H9 (cell line): ENCODE data around the gene GPRC5D. TPM values are rescaled to one million over a fixed set of nuclear protein-coding genes. Genes with fewer than 3 reads are reported as not detected.

ENCODE experiments used
- DNase-seq: peaks from one replicate; pipeline ENCODE4 v3.0.0-alpha.2; 2017
- H2AFZ ChIP-seq: one replicate; pipeline ENCODE4 v1.6.1; 2013; ENCODE audit warnings: mild to moderate bottlenecking, low read length, control low read depth, moderate library complexity
- H2AK5ac ChIP-seq: 2 replicates; pipeline ENCODE4 v1.6.1; 2013; ENCODE audit warnings: low read length, control low read depth, mixed read lengths; ENCODE audit not compliant: insufficient read length
- H2BK120ac ChIP-seq: one replicate; pipeline ENCODE4 v1.6.1; 2013; ENCODE audit warnings: low read depth, mild to moderate bottlenecking, low read length, control low read depth, inconsistent platforms; ENCODE audit not compliant: poor library complexity, severe bottlenecking
- H2BK12ac ChIP-seq: 2 replicates; pipeline ENCODE4 v1.6.1; 2013; ENCODE audit warnings: low read length, control low read depth, mixed read lengths, low read depth; ENCODE audit not compliant: insufficient read length
- H2BK15ac ChIP-seq: 2 replicates; pipeline ENCODE4 v1.6.1; 2013; ENCODE audit warnings: low read depth, low read length, control low read depth
- H2BK20ac ChIP-seq: one replicate; pipeline ENCODE4 v1.6.1; 2013; ENCODE audit warnings: low read depth, mild to moderate bottlenecking, low read length, control low read depth, inconsistent platforms; ENCODE audit not compliant: poor library complexity, severe bottlenecking
- H2BK5ac ChIP-seq: 2 replicates; pipeline ENCODE4 v1.6.1; 2013; ENCODE audit warnings: low read length, control low read depth, mixed read lengths; ENCODE audit not compliant: insufficient read length
- H3K14ac ChIP-seq: 2 replicates; pipeline ENCODE4 v1.6.1; 2013; ENCODE audit warnings: low read length, control low read depth; ENCODE audit not compliant: insufficient read depth
- H3K18ac ChIP-seq: 2 replicates; pipeline ENCODE4 v1.6.1; 2013; ENCODE audit warnings: low read depth, mild to moderate bottlenecking, mixed read lengths, low read length, control low read depth; ENCODE audit not compliant: insufficient read length
- H3K23ac ChIP-seq: 2 replicates; pipeline ENCODE4 v1.6.1; 2013; ENCODE audit warnings: low read length, control low read depth, mixed read lengths, low read depth; ENCODE audit not compliant: insufficient read length
- H3K23me2 ChIP-seq: 2 replicates; pipeline ENCODE4 v1.6.1; 2013; ENCODE audit warnings: low read depth, mild to moderate bottlenecking, mixed read lengths, low read length, control low read depth; ENCODE audit not compliant: insufficient read length, poor library complexity, severe bottlenecking
- H3K27ac ChIP-seq: 2 replicates; pipeline ENCODE4 v1.5.1; 2013; ENCODE audit warnings: low read length, control low read depth, mixed read lengths, low read depth; ENCODE audit not compliant: insufficient read length
- H3K27me3 ChIP-seq: 2 replicates; pipeline ENCODE4 v1.6.1; 2013; ENCODE audit warnings: low read length, control low read depth, inconsistent platforms; ENCODE audit not compliant: insufficient read depth
- H3K4ac ChIP-seq: 2 replicates; pipeline ENCODE4 v1.6.1; 2013; ENCODE audit warnings: low read depth, mild to moderate bottlenecking, control low read depth, inconsistent platforms, low read length, moderate library complexity
- H3K4me1 ChIP-seq: 2 replicates; pipeline ENCODE4 v1.6.1; 2013; ENCODE audit warnings: low read length, control low read depth, inconsistent platforms; ENCODE audit not compliant: insufficient read depth
- H3K4me2 ChIP-seq: 2 replicates; pipeline ENCODE4 v1.6.1; 2013; ENCODE audit warnings: low read length, control low read depth, mixed read lengths; ENCODE audit not compliant: insufficient read length, insufficient read depth
- H3K56ac ChIP-seq: 2 replicates; pipeline ENCODE4 v1.6.1; 2013; ENCODE audit warnings: low read depth, mild to moderate bottlenecking, mixed read lengths, low read length, control low read depth; ENCODE audit not compliant: insufficient read length
- H3K79me1 ChIP-seq: 2 replicates; pipeline ENCODE4 v1.6.1; 2013; ENCODE audit warnings: low read depth, mild to moderate bottlenecking, moderate library complexity, low read length, control low read depth, inconsistent platforms; ENCODE audit not compliant: insufficient read depth, poor library complexity, severe bottlenecking
- H3K79me2 ChIP-seq: 2 replicates; pipeline ENCODE4 v1.6.1; 2013; ENCODE audit warnings: low read length, control low read depth, inconsistent platforms; ENCODE audit not compliant: insufficient read depth
- H3K9ac ChIP-seq: 2 replicates; pipeline ENCODE4 v1.6.1; 2013; ENCODE audit warnings: low read length, control low read depth, mixed read lengths; ENCODE audit not compliant: insufficient read length; ENCODE audit errors: extremely low read depth
- H3K9me3 ChIP-seq: one replicate; pipeline ENCODE4 v1.6.1; 2013; ENCODE audit warnings: low read depth, low read length, inconsistent platforms; ENCODE audit not compliant: control insufficient read depth
- H3T11ph ChIP-seq: one replicate; pipeline ENCODE4 v1.6.1; 2013; ENCODE audit warnings: mild to moderate bottlenecking, low read length, control low read depth, inconsistent platforms
- H4K20me1 ChIP-seq: one replicate; pipeline ENCODE4 v1.6.1; 2013; ENCODE audit not compliant: control insufficient read depth, insufficient read length, insufficient read depth
- H4K5ac ChIP-seq: 2 replicates; pipeline ENCODE4 v1.6.1; 2013; ENCODE audit warnings: low read depth, mild to moderate bottlenecking, mixed read lengths, low read length, control low read depth; ENCODE audit not compliant: insufficient read length
- H4K8ac ChIP-seq: replicated peaks from 2 replicates; pipeline ENCODE4 v1.6.1; 2013; ENCODE audit warnings: low read length, control low read depth, mixed read lengths, low read depth; ENCODE audit not compliant: insufficient read length
- H4K91ac ChIP-seq: 2 replicates; pipeline ENCODE4 v1.6.1; 2013; ENCODE audit warnings: low read depth, mild to moderate bottlenecking, moderate library complexity, mixed read lengths, low read length, control low read depth; ENCODE audit not compliant: insufficient read length
- H3K27ac Mint-ChIP-seq, 3 experiments: 2 replicates in 2 of 3; 3 replicates in 1 of 3; pipeline ENCODE4 v1.8.0; 2020 to 2021; ENCODE audit warnings: mixed read lengths in 3 of 3, mild to moderate bottlenecking in 1 of 3, moderate library complexity in 1 of 3
- H3K27me3 Mint-ChIP-seq: 2 replicates; pipeline ENCODE4 v1.8.0; 2021; ENCODE audit warnings: low read depth, mild to moderate bottlenecking, moderate library complexity, mixed read lengths
- H3K36me3 Mint-ChIP-seq, 3 experiments: 2 replicates in 2 of 3; 3 replicates in 1 of 3; pipeline ENCODE4 v1.8.0; 2020 to 2021; ENCODE audit warnings: low read depth in 3 of 3, mixed read lengths in 3 of 3; ENCODE audit not compliant: insufficient read depth in 1 of 3
- H3K4me1 Mint-ChIP-seq, 2 experiments: 2 replicates each; pipeline ENCODE4 v1.8.0; 2020; ENCODE audit warnings: mixed read lengths in 2 of 2
- H3K4me3 Mint-ChIP-seq, 2 experiments: 2 replicates in 1 of 2; 3 replicates in 1 of 2; pipeline ENCODE4 v1.8.0; 2020 to 2021; ENCODE audit warnings: mild to moderate bottlenecking in 2 of 2, mixed read lengths in 2 of 2, moderate library complexity in 1 of 2
- H3K9me3 Mint-ChIP-seq, 2 experiments: 2 replicates in 1 of 2; 3 replicates in 1 of 2; pipeline ENCODE4 v1.8.0; 2020; ENCODE audit warnings: mild to moderate bottlenecking in 2 of 2, mixed read lengths in 2 of 2, moderate library complexity in 1 of 2
- CTCF ChIP-seq: fragments of 200-600 bp; sonication (generic); conservative IDR thresholded peaks from 3 replicates; pipeline ENCODE4 v1.8.0; 2021; ENCODE audit warnings: antibody characterized with exemption, mild to moderate bottlenecking
- WGBS: extraction: QIAGEN DNeasy Blood & Tissue Kit; methylation state at CpG from one replicate; pipeline ENCODE4 v1.1.7; 2013; ENCODE audit warnings: missing lambda C conversion rate, low lambda C conversion rate, mixed read lengths; ENCODE audit not compliant: insufficient read length; ENCODE audit errors: extremely low coverage; 5-methylcytosine and 5-hydroxymethylcytosine counted together
- total RNA-seq: library from RNA; stranded (reverse); gene quantifications from 2 replicates; pipeline ENCODE4 v1.2.1, GENCODE V29; 2021

GPRC5D gene
- total RNA-seq, 1 experiment from 2014 or later, result not detected

- no peak overlapping the region for H3K27ac Mint-ChIP-seq
- no peak overlapping the region for H2BK120ac ChIP-seq
- H2AFZ ChIP-seq, result no peak overlapping the region
- peaks cover 6% of the 10 kb centered on the region in 2 experiments; a peak in 4 of 5 replicates for H3K9me3 Mint-ChIP-seq
- H3K4me1 Mint-ChIP-seq, result peaks cover 2 to 8% of the 10 kb centered on the region in 2 experiments; a peak in 2 of 4 replicates
- no peak overlapping the region for H3K4ac ChIP-seq
- H4K20me1 ChIP-seq, result no peaks in the 10 kb centered on the region
- H3K4me1 ChIP-seq, result no peaks in the 10 kb centered on the region; the same call in 1 of the 2 replicates
- H3K23me2 ChIP-seq, result no peaks in the 10 kb centered on the region
- no peak overlapping the region for H3K56ac ChIP-seq
- no peak overlapping the region for H3K4me2 ChIP-seq
- H3K18ac ChIP-seq, result no peak overlapping the region
- H2BK12ac ChIP-seq, result no peak overlapping the region
- peaks cover 0 to 10% (median 6%) of the 10 kb centered on the region in 3 experiments; a peak in 3 of 7 replicates for H3K36me3 Mint-ChIP-seq
- no peak overlapping the region for H3K23ac ChIP-seq
- no peak overlapping the region for H3K9ac ChIP-seq
- DNase-seq, result no peak
- H4K91ac ChIP-seq, result no peak overlapping the region
- H3K4me3 Mint-ChIP-seq, result no peak overlapping the region
- H3K79me2 ChIP-seq, result no peaks in the 10 kb centered on the region
- no peak overlapping the region for H2BK20ac ChIP-seq
- no peak overlapping the region for H2BK15ac ChIP-seq
- no peak overlapping the region for H4K5ac ChIP-seq
- no peaks in the 10 kb centered on the region for H3K79me1 ChIP-seq
- no peak for TF ChIP-seq CTCF
- no peak overlapping the region for H3T11ph ChIP-seq
- no peak overlapping the region for H3K14ac ChIP-seq
- no peak overlapping the region for H2AK5ac ChIP-seq
- H3K27me3 ChIP-seq, result no peaks in the 10 kb centered on the region
- H2BK5ac ChIP-seq, result no peak overlapping the region
- H3K27ac ChIP-seq, result no peak overlapping the region
- no peaks in the 10 kb centered on the region for H3K9me3 ChIP-seq
- H3K27me3 Mint-ChIP-seq, result no peaks in the 10 kb centered on the region; the same call in 1 of the 2 replicates
- H4K8ac ChIP-seq, result no peak overlapping the region
- WGBS, result no CpG with 5 or more reads among the region's 2 CpGs
These were observed 21.2 kb downstream of the GPRC5D start for GRCh38 chr12:12930633-12931219.
